Stomach (tissue), 9 donors: ENCODE results near the gene C19orf25. TPM values are rescaled to one million over a fixed set of nuclear protein-coding genes. Genes with fewer than 3 reads are reported as not detected.

Experiments
- DNase-seq, 2 donors: peaks; one replicate each; pipeline versions ENCODE4 v3.0.0 to v3.0.0-alpha.2; 2013 to 2019
- H3K27ac ChIP-seq, 5 donors: fragments of 200-600 bp in 4 of 5; sonication (generic) in 4 of 5; one replicate each; pipeline ENCODE4 v1.5.1; 2013 to 2019; ENCODE audit warnings: mild to moderate bottlenecking in 1 of 5, moderate library complexity in 1 of 5
- H3K27me3 ChIP-seq, 3 donors: fragments of 200-600 bp; sonication (generic); one replicate each; pipeline ENCODE4 v1.5.1; 2017 to 2019; ENCODE audit warnings: mixed run types in 1 of 3
- H3K36me3 ChIP-seq, 4 donors: fragments of 200-600 bp; sonication (generic); 1 replicate in 3 of 4; 2 replicates in 1 of 4; pipeline ENCODE4 v1.5.1; 2016 to 2019
- H3K4me1 ChIP-seq, 4 donors: fragments of 200-600 bp; sonication (generic); one replicate each; pipeline ENCODE4 v1.5.1; 2016 to 2019
- H3K4me3 ChIP-seq, 4 donors: fragments of 200-600 bp; sonication (generic) in 3 of 4; one replicate each; pipeline ENCODE4 v1.5.1; 2016 to 2019; ENCODE audit warnings: mild to moderate bottlenecking in 1 of 4
- H3K9me3 ChIP-seq, 4 donors: fragments of 200-600 bp; sonication (generic); one replicate each; pipeline ENCODE4 v1.5.1; 2016 to 2019
- CTCF ChIP-seq, 7 experiments: fragments of 450-650 bp in 4 of 7; fragments of 200-600 bp in 3 of 7; sonication (generic) in 3 of 7; IDR thresholded peaks; one replicate each; pipeline ENCODE4 v1.5.1; 2016 to 2019; ENCODE audit warnings: antibody characterized with exemption in 7 of 7, control low read depth in 2 of 7, mild to moderate bottlenecking in 1 of 7
- EP300 ChIP-seq: sonication (generic); formaldehyde crosslinking; IDR thresholded peaks from one replicate; pipeline ENCODE4 v1.6.1; 2017; ENCODE audit warnings: antibody characterized with exemption
- POLR2A ChIP-seq, 4 donors: fragments of 450-650 bp; IDR thresholded peaks; one replicate each; pipeline ENCODE4 v1.6.1; 2016; ENCODE audit warnings: antibody characterized with exemption in 4 of 4, control low read depth in 2 of 4, mild to moderate bottlenecking in 1 of 4, moderate library complexity in 1 of 4
- POLR2AphosphoS5 ChIP-seq, 3 donors: sonication (generic); formaldehyde crosslinking; IDR thresholded peaks; one replicate each; pipeline ENCODE4 v1.6.1; 2016; ENCODE audit warnings: antibody characterized with exemption in 3 of 3
- WGBS, 5 donors: extraction: QIAGEN DNeasy Blood & Tissue Kit in 3 of 5; methylation state at CpG; one replicate each; pipeline versions ENCODE4 v1.1.5 to v1.1.7; 2013 to 2018; 5-methylcytosine and 5-hydroxymethylcytosine counted together
- intact Hi-C: fragments of 100-400 bp; cut with DNase I; formaldehyde crosslinking; loops from one replicate; pipeline ENCODE4 v1.15.1; 2023; ENCODE audit warnings: low total_unique reads
- polyA plus RNA-seq, 3 donors: library from polyadenylated mRNA; stranded (reverse); fragments of 200-250 nt; gene quantifications; one replicate each; pipeline ENCODE4 v1.2.3, GENCODE V29; 2013
- total RNA-seq, 5 donors: library from RNA; depleted of rRNA; stranded (reverse); fragments of >200 nt; gene quantifications; one replicate each; pipeline versions ENCODE4 v1.1.0 to v1.2.3, GENCODE V29; 2014 to 2016
- donor health status: healthy with polysubstance abuse.
- donor health status: Bipolar disorder and iron deficiency.
- donor health status: healthy.

Gene C19orf25
- total and polyA plus RNA-seq, 8 donors, result 5.4 to 84.3 (median 29.1) TPM

DNA sequence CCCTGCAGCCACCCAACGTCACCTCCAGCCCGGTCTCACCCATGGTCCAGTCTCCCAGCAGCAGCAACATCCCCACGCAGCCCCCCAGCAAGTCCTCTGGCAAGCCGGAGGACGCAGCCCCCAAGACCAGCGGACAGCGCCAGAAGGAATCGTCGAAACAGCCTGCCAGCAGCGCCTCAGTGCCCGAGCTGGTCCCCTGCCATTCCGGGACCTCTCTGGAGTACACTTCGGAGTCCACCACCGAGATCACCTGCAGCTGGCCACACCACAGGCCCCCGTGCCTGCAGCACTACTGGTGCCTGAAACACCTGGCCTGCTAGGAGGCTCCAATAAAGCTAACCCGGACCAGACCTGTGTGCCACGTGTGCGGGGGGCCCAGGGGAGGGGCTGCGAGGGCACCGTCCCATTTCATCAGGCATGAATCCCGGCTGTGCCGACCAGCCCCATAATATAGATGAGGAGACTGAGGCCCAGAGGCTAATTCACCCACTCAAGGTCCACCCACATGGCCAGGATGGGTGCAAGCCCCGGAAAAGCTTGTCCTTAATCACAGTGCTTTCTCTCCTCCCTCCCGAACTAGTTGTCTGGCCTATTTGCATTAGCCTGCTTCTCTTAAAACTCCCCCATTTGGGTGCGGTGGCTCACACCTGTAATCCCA, 18.7 kb upstream of the C19orf25 start:
- H3K9me3 ChIP-seq, result no peaks in the 10 kb centered on the region
- no peak overlapping the region for H3K27ac ChIP-seq
- intact Hi-C loops, result no loop called here
- H3K27me3 ChIP-seq, result peaks cover 3 to 71% (median 20%) of the 10 kb centered on the region in 3 donors
- 77 to 83% (median 80%) methylated on average over 16 to 25 of the region's 25 CpGs for WGBS, 5 donors
- peaks cover 0 to 14% (median 10%) of the 10 kb centered on the region in 4 donors for H3K4me1 ChIP-seq
- no peak overlapping the region for H3K4me3 ChIP-seq
- no peaks in the 10 kb centered on the region for H3K36me3 ChIP-seq
- no peak for DNase-seq
- TF ChIP-seq CTCF (IDR thresholded peaks at IDR 0.05), result no peak
- TF ChIP-seq POLR2AphosphoS5 (IDR thresholded peaks at IDR 0.05), result no peak
- no peak for TF ChIP-seq EP300
- TF ChIP-seq POLR2A (IDR thresholded peaks at IDR 0.05), result no peak

- no peak overlapping the region for H3K27ac ChIP-seq
- H3K4me1 ChIP-seq, result peaks cover 1 to 19% (median 12%) of the 10 kb centered on the region in 4 donors
- no peak overlapping the region for H3K4me3 ChIP-seq
- no peaks in the 10 kb centered on the region for H3K9me3 ChIP-seq
- H3K36me3 ChIP-seq, result no peaks in the 10 kb centered on the region
- intact Hi-C loops, result no loop called here
- DNase-seq, result no peak
- no peak for TF ChIP-seq POLR2AphosphoS5 (IDR thresholded peaks at IDR 0.05)
- TF ChIP-seq POLR2A (IDR thresholded peaks at IDR 0.05), result no peak
- WGBS, 5 donors, result 44 to 58% (median 57%) methylated on average over 35 to 39 of the region's 39 CpGs
- H3K27me3 ChIP-seq, result peaks cover 0 to 71% (median 15%) of the 10 kb centered on the region in 3 donors
Observed at GRCh38 chr19:1496714-1497577, 17.9 kb upstream of the C19orf25 start.

DNA sequence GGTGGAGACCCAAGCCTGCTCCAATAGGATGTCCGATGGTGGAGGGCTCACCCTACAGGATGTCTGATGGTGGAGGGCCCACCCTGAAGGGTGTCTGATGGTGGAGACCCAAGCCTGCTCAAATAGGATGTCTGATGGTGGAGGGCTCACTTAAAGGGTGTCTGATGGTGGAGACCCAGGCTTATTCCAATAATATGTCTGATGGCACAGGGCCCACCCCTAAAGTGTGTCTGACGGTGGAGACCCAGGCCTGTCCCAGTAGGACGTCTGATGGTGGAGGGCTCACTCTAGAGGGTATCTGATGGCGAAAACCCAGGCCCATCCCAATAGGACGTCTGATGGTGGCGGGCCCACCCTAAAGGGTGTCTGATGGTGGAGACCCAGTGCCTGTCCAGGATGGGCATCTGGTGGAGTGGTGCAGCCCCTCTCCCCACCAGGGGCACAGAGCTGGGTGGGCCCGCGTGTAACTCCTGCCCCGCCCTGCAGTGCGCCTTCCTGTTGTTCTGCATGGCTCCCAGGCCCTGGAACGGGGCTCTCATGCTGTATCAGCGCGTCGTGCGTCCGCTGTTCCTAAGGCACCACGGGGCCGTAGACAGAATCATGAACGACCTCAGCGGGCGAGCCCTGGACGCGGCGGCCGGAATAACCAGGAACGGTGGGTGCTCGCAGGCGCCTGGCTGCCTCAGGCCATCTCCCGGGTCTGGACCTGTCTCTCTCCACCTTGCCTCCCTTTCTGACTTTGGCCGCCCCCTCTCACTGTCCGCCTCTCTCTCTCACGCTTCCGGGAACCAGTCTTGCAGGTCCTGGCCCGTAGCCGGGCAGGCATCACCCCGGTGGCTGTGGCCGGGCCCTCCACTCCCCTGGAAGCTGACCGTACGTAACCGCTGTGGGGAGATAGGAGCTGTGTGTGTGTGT, 17.0 kb upstream of the C19orf25 start:
- no peak for TF ChIP-seq POLR2AphosphoS5 (IDR thresholded peaks at IDR 0.05)
- no peak for TF ChIP-seq EP300
- TF ChIP-seq POLR2A (IDR thresholded peaks at IDR 0.05), result no peak
- TF ChIP-seq CTCF (IDR thresholded peaks at IDR 0.05), result no peak
- intact Hi-C loops, result no loop called here
- 40 to 56% (median 43%) methylated on average over 31 to 40 of the region's 40 CpGs for WGBS, 5 donors
- no peak overlapping the region for H3K27ac ChIP-seq
- peak in 1 of 2 donors; percentile 55 for DNase-seq
- no peaks in the 10 kb centered on the region for H3K36me3 ChIP-seq
- H3K27me3 ChIP-seq, result peaks cover 0 to 71% (median 18%) of the 10 kb centered on the region in 3 donors
- peaks cover 10 to 28% (median 20%) of the 10 kb centered on the region in 4 donors for H3K4me1 ChIP-seq
- H3K9me3 ChIP-seq, result no peaks in the 10 kb centered on the region
- no peak overlapping the region for H3K4me3 ChIP-seq

DNA sequence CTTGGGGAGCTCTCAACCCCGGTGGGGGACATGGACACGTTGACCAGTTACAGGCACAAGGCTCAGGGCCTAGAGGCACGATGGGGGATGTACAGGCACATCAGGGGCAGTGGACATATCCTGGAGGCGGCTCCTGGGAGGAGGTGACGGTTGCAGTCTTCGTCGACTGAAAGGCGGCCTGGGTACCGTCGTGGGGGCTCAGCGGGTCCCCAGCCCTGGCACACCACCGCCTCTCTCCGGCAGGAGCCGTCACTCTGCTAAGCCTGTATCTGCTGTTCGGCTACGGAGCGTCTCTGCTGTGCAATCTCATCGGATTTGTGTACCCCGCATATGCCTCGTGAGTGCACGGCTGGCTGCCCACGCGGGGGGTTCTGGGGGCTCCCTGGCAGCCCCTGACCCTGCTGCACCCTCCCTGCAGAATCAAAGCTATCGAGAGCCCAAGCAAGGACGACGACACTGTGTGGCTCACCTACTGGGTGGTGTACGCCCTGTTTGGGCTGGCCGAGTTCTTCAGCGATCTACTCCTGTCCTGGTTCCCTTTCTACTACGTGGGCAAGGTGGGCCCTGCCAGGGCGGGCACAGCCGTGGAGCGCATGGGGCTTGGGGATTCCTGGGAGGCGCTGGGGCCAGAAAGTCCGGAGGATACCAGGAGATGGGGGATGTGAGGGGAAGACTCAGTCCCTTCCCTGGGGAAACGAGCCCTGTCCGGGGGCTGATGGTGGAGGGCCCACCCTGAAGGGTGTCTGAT, 16.2 kb upstream of the C19orf25 start:
- Histone ChIP-seq H3K9me3 (no peaks in the 10 kb centered on the region), H3K27me3 (peaks cover 0 to 70% (median 16%) of the 10 kb centered on the region in 3 donors), H3K36me3 (no peaks in the 10 kb centered on the region), H3K27ac (no peak overlapping the region), H3K4me3 (no peak overlapping the region), H3K4me1 (peaks cover 11 to 31% (median 22%) of the 10 kb centered on the region in 4 donors)
- TF ChIP-seq POLR2AphosphoS5 (IDR thresholded peaks at IDR 0.05) (no peak), EP300 (no peak), CTCF (IDR thresholded peaks at IDR 0.05) (no peak), POLR2A (IDR thresholded peaks at IDR 0.05) (no peak)
- DNase-seq, result no peak
- 87 to 92% (median 87%) methylated on average over 14 to 37 of the region's 37 CpGs for WGBS, 5 donors
- intact Hi-C loops, result no loop called here
